ENCODE results near the gene CHST15.

The CHST15 gene

GRCh38 chr10:123974406-123974805 is 119.0 kb downstream of the CHST15 start:
- TF ChIP-seq CTCF (IDR thresholded peaks at IDR 0.05; ENCODE audit: low read depth, low read length), result no peak
- H3K36me3 ChIP-seq, result no peaks in the 10 kb centered on the region
- H3K9me3 ChIP-seq, result no peaks in the 10 kb centered on the region; the same call in 1 of the 2 replicates
- H3K27me3 ChIP-seq, result peaks cover 6% of the 10 kb centered on the region
- no peak overlapping the region for H3K4me3 ChIP-seq (ENCODE audit: low read depth, low read length)
- DNase-seq, result peak; percentile 55
- H3K4me1 ChIP-seq, result no peaks in the 10 kb centered on the region

GRCh38 chr10:123972481-123973401 is 120.7 kb downstream of the CHST15 start:
- Histone ChIP-seq H3K4me3 (ENCODE audit: low read depth, low read length) (no peak overlapping the region), H3K36me3 (no peaks in the 10 kb centered on the region), H3K27me3 (peaks cover 6% of the 10 kb centered on the region; the same call in 1 of the 2 replicates), H3K9me3 (no peaks in the 10 kb centered on the region; the same call in 1 of the 2 replicates), H3K4me1 (no peaks in the 10 kb centered on the region)
- no peak for TF ChIP-seq CTCF (IDR thresholded peaks at IDR 0.05; ENCODE audit: low read depth, low read length)
- DNase-seq, result no peak

GRCh38 chr10:123970927-123971286 is 122.5 kb downstream of the CHST15 start:
- H3K27me3 ChIP-seq, result peaks cover 6% of the 10 kb centered on the region; the same call in 1 of the 2 replicates
- no peak for DNase-seq
- no peak for TF ChIP-seq CTCF (IDR thresholded peaks at IDR 0.05; ENCODE audit: low read depth, low read length)
- no peaks in the 10 kb centered on the region; the same call in 1 of the 2 replicates for H3K9me3 ChIP-seq
- no peak overlapping the region for H3K4me3 ChIP-seq (ENCODE audit: low read depth, low read length)
- no peaks in the 10 kb centered on the region for H3K36me3 ChIP-seq
- no peaks in the 10 kb centered on the region for H3K4me1 ChIP-seq

GRCh38 chr10:123970207-123970926 is 123.0 kb downstream of the CHST15 start:
- Histone ChIP-seq H3K4me3 (ENCODE audit: low read depth, low read length) (no peak overlapping the region), H3K27me3 (peaks cover 6% of the 10 kb centered on the region; the same call in 1 of the 2 replicates), H3K4me1 (no peaks in the 10 kb centered on the region), H3K9me3 (no peaks in the 10 kb centered on the region; the same call in 1 of the 2 replicates), H3K36me3 (no peaks in the 10 kb centered on the region)
- no peak for TF ChIP-seq CTCF (IDR thresholded peaks at IDR 0.05; ENCODE audit: low read depth, low read length)
- DNase-seq, result no peak

- no peak overlapping the region for H3K4me3 ChIP-seq (ENCODE audit: low read depth, low read length)
- no peaks in the 10 kb centered on the region for H3K4me1 ChIP-seq
- peak; percentile 90 for TF ChIP-seq CTCF (IDR thresholded peaks at IDR 0.05; ENCODE audit: low read depth, low read length)
- DNase-seq, result peak; percentile 78
- peaks cover 8% of the 10 kb centered on the region for H3K27me3 ChIP-seq
- no peaks in the 10 kb centered on the region for H3K36me3 ChIP-seq
- H3K9me3 ChIP-seq, result no peaks in the 10 kb centered on the region
Observed at GRCh38 chr10:123967626-123968243, 125.7 kb downstream of the CHST15 start.

All from BE2C (cell line).